Measurements from ENCODE around the gene TNFRSF9.
"Not testable (repeated sequence)": the region's sequence is repeated elsewhere in the genome, so short reads cannot be mapped to it uniquely, and the experiment has no call there.

GRCh38 chr1:7963841-7964240 lies 23.2 kb upstream of the TNFRSF9 start:
- not testable (repeated sequence) for TF ChIP-seq POLR2A (IDR thresholded peaks at IDR 0.05); CTCF (IDR thresholded peaks at IDR 0.05 in 4 of 5, conservative IDR thresholded peaks at IDR 0.05 in 1 of 5)
